ENCODE data around the gene FNBP1L. TPM values are rescaled to one million over a fixed set of nuclear protein-coding genes. Genes with fewer than 3 reads are reported as not detected.
A peak's percentile ranks its signal among the peaks of the same experiment; 100 is the strongest.

Gene FNBP1L
- total RNA-seq, 4 donors from 2014 or later, result 6.1 to 24.7 (median 14.7) TPM

- Histone ChIP-seq H3K27ac (peak overlapping the region in 1 of 4 donors; percentile 9), H3K4me3 (no peak overlapping the region), H3K36me3 (peaks cover 0 to 92% of the 10 kb centered on the region in 2 donors), H3K4me1 (peaks cover 0 to 38% (median 4%) of the 10 kb centered on the region in 3 donors), H3K27me3 (no peaks in the 10 kb centered on the region), H3K9me3 (no peaks in the 10 kb centered on the region)
- TF ChIP-seq CTCF (IDR thresholded peaks at IDR 0.05) (no peak), POLR2AphosphoS5 (IDR thresholded peaks at IDR 0.05) (no peak), EP300 (IDR thresholded peaks at IDR 0.05) (no peak), POLR2A (IDR thresholded peaks at IDR 0.05) (no peak)
- WGBS, 2 donors (ENCODE audit: low coverage in 1 of 2), result 78 to 92% methylated on average over 6 to 8 of the region's 18 CpGs
- ATAC-seq, result no peak
Measured at GRCh38 chr1:93577536-93578432, 129.9 kb downstream of the FNBP1L start.

GRCh38 chr1:93578433-93578830 lies 130.5 kb downstream of the FNBP1L start:
- H3K4me3 ChIP-seq, result no peak overlapping the region
- peaks cover 0 to 92% of the 10 kb centered on the region in 2 donors for H3K36me3 ChIP-seq
- H3K27ac ChIP-seq, result peak overlapping the region in 1 of 4 donors; percentile 9
- no peaks in the 10 kb centered on the region for H3K9me3 ChIP-seq
- no peaks in the 10 kb centered on the region for H3K27me3 ChIP-seq
- peaks cover 0 to 38% (median 4%) of the 10 kb centered on the region in 3 donors for H3K4me1 ChIP-seq
- ATAC-seq, result no peak
- 94 to 100% methylated on average over 1 to 4 of the region's 6 CpGs for WGBS, 2 donors (ENCODE audit: low coverage in 1 of 2)
- TF ChIP-seq POLR2AphosphoS5 (IDR thresholded peaks at IDR 0.05) (no peak), CTCF (IDR thresholded peaks at IDR 0.05) (no peak), POLR2A (IDR thresholded peaks at IDR 0.05) (no peak), EP300 (IDR thresholded peaks at IDR 0.05) (no peak)

- Histone ChIP-seq H3K4me1 (peaks cover 0 to 43% (median 4%) of the 10 kb centered on the region in 3 donors), H3K4me3 (no peak overlapping the region), H3K9me3 (no peaks in the 10 kb centered on the region), H3K27me3 (no peaks in the 10 kb centered on the region), H3K36me3 (peaks cover 0 to 95% of the 10 kb centered on the region in 2 donors), H3K27ac (peak overlapping the region in 3 of 4 donors; percentile 2 to 59 (median 53))
- no peak for TF ChIP-seq EP300 (IDR thresholded peaks at IDR 0.05)
- no peak for TF ChIP-seq POLR2A (IDR thresholded peaks at IDR 0.05)
- TF ChIP-seq CTCF (IDR thresholded peaks at IDR 0.05), result no peak
- ATAC-seq, result no peak
- WGBS, 2 donors (ENCODE audit: low coverage in 1 of 2), result 72% methylated on average over 2 of the region's 11 CpGs; no CpG with 5 or more reads in 1 of the 2 donors
Measured at GRCh38 chr1:93578911-93579825, 131.2 kb downstream of the FNBP1L start.

- Histone ChIP-seq H3K36me3 (peaks cover 0 to 95% of the 10 kb centered on the region in 2 donors), H3K4me3 (no peak overlapping the region), H3K27ac (peak overlapping the region in 2 of 4 donors; percentile 53 to 59), H3K9me3 (no peaks in the 10 kb centered on the region), H3K27me3 (no peaks in the 10 kb centered on the region), H3K4me1 (peaks cover 0 to 50% (median 10%) of the 10 kb centered on the region in 3 donors)
- 33 to 100% methylated on average over 1 to 3 of the region's 5 CpGs for WGBS, 2 donors (ENCODE audit: low coverage in 1 of 2)
- peak; percentile 23 for ATAC-seq
- TF ChIP-seq EP300 (IDR thresholded peaks at IDR 0.05) (no peak), CTCF (IDR thresholded peaks at IDR 0.05) (no peak), POLR2AphosphoS5 (IDR thresholded peaks at IDR 0.05) (no peak), POLR2A (IDR thresholded peaks at IDR 0.05) (no peak)
Measured at GRCh38 chr1:93579891-93580290, 132.0 kb downstream of the FNBP1L start.
